Hematopoietic multipotent progenitor cell treated with erythropoietin and hydrocortisone succinate and interleukin-3 and kit ligand, for 4 days (in vitro differentiated cells): ENCODE data around the gene ZNF512B.
"Not testable (repeated sequence)": the region's sequence is repeated elsewhere in the genome, so short reads cannot be mapped to it uniquely, and the experiment has no call there.

Experiments used
- DNase-seq: peaks from one replicate; pipeline ENCODE4 v3.0.0-alpha.2; 2015

ZNF512B gene

GRCh38 chr20:63976980-63977738 lies 7.4 kb upstream of the ZNF512B start:
- no peak for DNase-seq

- not testable (repeated sequence) for DNase-seq
Measured at GRCh38 chr20:63976511-63976910, 6.8 kb upstream of the ZNF512B start.

- no peak for DNase-seq
Measured at GRCh38 chr20:63974402-63975200, 4.9 kb upstream of the ZNF512B start.

- peak; percentile 92 for DNase-seq
Measured at GRCh38 chr20:63973636-63974401, 4.1 kb upstream of the ZNF512B start.

GRCh38 chr20:63973160-63973479 lies 3.4 kb upstream of the ZNF512B start:
- no peak for DNase-seq

- DNase-seq = no peak
Measured at GRCh38 chr20:63972312-63973159, 2.8 kb upstream of the ZNF512B start.

- DNase-seq = not testable (repeated sequence)
Measured at GRCh38 chr20:63971960-63972311, 2.2 kb upstream of the ZNF512B start.

GRCh38 chr20:63970714-63971431 lies 1.1 kb upstream of the ZNF512B start:
- DNase-seq = no peak

- DNase-seq = peak; percentile 54
Measured at GRCh38 chr20:63968928-63969760, 586 bp downstream of the ZNF512B start.

GRCh38 chr20:63968136-63968927 lies 1.4 kb downstream of the ZNF512B start:
- no peak for DNase-seq

- DNase-seq = no peak
Measured at GRCh38 chr20:63967330-63968135, 2.2 kb downstream of the ZNF512B start.

- no peak for DNase-seq
Measured at GRCh38 chr20:63966944-63967322, 2.8 kb downstream of the ZNF512B start.

- DNase-seq = no peak
Measured at GRCh38 chr20:63966172-63966943, 3.4 kb downstream of the ZNF512B start.

GRCh38 chr20:63964412-63964811 lies 5.3 kb downstream of the ZNF512B start:
- no peak for DNase-seq

GRCh38 chr20:63963784-63964301 lies 5.9 kb downstream of the ZNF512B start:
- DNase-seq = no peak

- DNase-seq = no peak
Measured at GRCh38 chr20:63963348-63963741, 6.4 kb downstream of the ZNF512B start.

- DNase-seq = no peak
Measured at GRCh38 chr20:63962426-63963347, 7.0 kb downstream of the ZNF512B start.
